Right atrium auricular region (tissue), 2 donors: Measurements from ENCODE around the gene EPHB2. TPM values are rescaled to one million over a fixed set of nuclear protein-coding genes. Genes with fewer than 3 reads are reported as not detected.

ENCODE experiments used
- DNase-seq: peaks from one replicate; pipeline ENCODE4 v3.0.0-alpha.2; 2019; ENCODE audit warnings: low spot score
- H3K27ac ChIP-seq, 2 donors: fragments of 200-600 bp; sonication (generic); 1 replicate in 1 of 2; 2 replicates in 1 of 2; pipeline ENCODE4 v1.5.1; 2016 to 2019
- H3K27me3 ChIP-seq, 2 donors: fragments of 200-600 bp; sonication (generic); one replicate each; pipeline versions ENCODE4 v1.5.1 to v1.6.0; 2017 to 2019
- H3K36me3 ChIP-seq: fragments of 200-600 bp; sonication (generic); one replicate; pipeline ENCODE4 v1.5.1; 2016
- H3K4me1 ChIP-seq, 2 donors: fragments of 200-600 bp; sonication (generic); one replicate each; pipeline versions ENCODE4 v1.5.1 to v1.6.0; 2017 to 2019
- H3K4me3 ChIP-seq, 2 donors: fragments of 200-600 bp; sonication (generic); 1 replicate in 1 of 2; 2 replicates in 1 of 2; pipeline ENCODE4 v1.5.1; 2017 to 2019; ENCODE audit warnings: mild to moderate bottlenecking in 1 of 2, moderate library complexity in 1 of 2
- H3K9me3 ChIP-seq, 2 donors: fragments of 200-600 bp; sonication (generic); one replicate each; pipeline ENCODE4 v1.5.1; 2019
- CTCF ChIP-seq, 2 donors: fragments of 200-600 bp; sonication (generic); IDR thresholded peaks; one replicate each; pipeline ENCODE4 v1.5.1; 2019; ENCODE audit warnings: antibody characterized with exemption in 2 of 2
- total RNA-seq, 2 donors: library from RNA; depleted of rRNA; stranded (reverse); fragments of >200 nt; gene quantifications; one replicate each; pipeline ENCODE4 v1.1.0, GENCODE V29; 2016

Gene EPHB2
- total RNA-seq, 2 donors from 2014 or later: 1.8 to 2.6 TPM

GRCh38 chr1:22772014-22772413, 61.4 kb downstream of the EPHB2 start:
- Histone ChIP-seq H3K27ac (peak overlapping the region in 1 of 2 donors; percentile 21), H3K4me3 (no peak overlapping the region), H3K9me3 (no peaks in the 10 kb centered on the region), H3K27me3 (no peaks in the 10 kb centered on the region), H3K4me1 (peaks cover 0 to 8% of the 10 kb centered on the region in 2 donors), H3K36me3 (no peaks in the 10 kb centered on the region)
- TF ChIP-seq CTCF (IDR thresholded peaks at IDR 0.05): no peak
- peak; percentile 66 for DNase-seq

GRCh38 chr1:22773981-22774832, 63.6 kb downstream of the EPHB2 start:
- Histone ChIP-seq H3K36me3 (no peaks in the 10 kb centered on the region), H3K4me1 (peaks cover 0 to 18% of the 10 kb centered on the region in 2 donors), H3K27ac (peak overlapping the region; percentile 25 to 48), H3K4me3 (no peak overlapping the region), H3K9me3 (no peaks in the 10 kb centered on the region), H3K27me3 (no peaks in the 10 kb centered on the region)
- DNase-seq: peak; percentile 78
- no peak for TF ChIP-seq CTCF (IDR thresholded peaks at IDR 0.05)

GRCh38 chr1:22774833-22775182, 64.2 kb downstream of the EPHB2 start:
- DNase-seq: no peak
- H3K27me3 ChIP-seq: no peaks in the 10 kb centered on the region
- H3K4me1 ChIP-seq: peaks cover 0 to 21% of the 10 kb centered on the region in 2 donors
- peak overlapping the region in 1 of 2 donors; percentile 48 for H3K27ac ChIP-seq
- TF ChIP-seq CTCF (IDR thresholded peaks at IDR 0.05): no peak
- no peaks in the 10 kb centered on the region for H3K9me3 ChIP-seq
- no peak overlapping the region for H3K4me3 ChIP-seq
- no peaks in the 10 kb centered on the region for H3K36me3 ChIP-seq

- Histone ChIP-seq H3K36me3 (no peaks in the 10 kb centered on the region), H3K4me3 (no peak overlapping the region), H3K27ac (no peak overlapping the region), H3K4me1 (peaks cover 0 to 21% of the 10 kb centered on the region in 2 donors), H3K9me3 (no peaks in the 10 kb centered on the region), H3K27me3 (no peaks in the 10 kb centered on the region)
- TF ChIP-seq CTCF (IDR thresholded peaks at IDR 0.05): no peak
- no peak for DNase-seq
Measured at GRCh38 chr1:22775478-22775877, 64.8 kb downstream of the EPHB2 start.

- Histone ChIP-seq H3K9me3 (no peaks in the 10 kb centered on the region), H3K4me1 (peaks cover 0 to 21% of the 10 kb centered on the region in 2 donors), H3K36me3 (no peaks in the 10 kb centered on the region), H3K27me3 (no peaks in the 10 kb centered on the region), H3K27ac (no peak overlapping the region), H3K4me3 (no peak overlapping the region)
- DNase-seq: no peak
- no peak for TF ChIP-seq CTCF (IDR thresholded peaks at IDR 0.05)
Measured at GRCh38 chr1:22776035-22776613, 65.5 kb downstream of the EPHB2 start.
